ENCODE results near the gene KIF13A. TPM values are rescaled to one million over a fixed set of nuclear protein-coding genes. Genes with fewer than 3 reads are reported as not detected.

Gene KIF13A
- total and polyA plus RNA-seq, 2 donors (not counting 3 experiments of a cell fraction or from before 2014, with no cell fraction given), result 24.9 to 65.8 TPM

DNA sequence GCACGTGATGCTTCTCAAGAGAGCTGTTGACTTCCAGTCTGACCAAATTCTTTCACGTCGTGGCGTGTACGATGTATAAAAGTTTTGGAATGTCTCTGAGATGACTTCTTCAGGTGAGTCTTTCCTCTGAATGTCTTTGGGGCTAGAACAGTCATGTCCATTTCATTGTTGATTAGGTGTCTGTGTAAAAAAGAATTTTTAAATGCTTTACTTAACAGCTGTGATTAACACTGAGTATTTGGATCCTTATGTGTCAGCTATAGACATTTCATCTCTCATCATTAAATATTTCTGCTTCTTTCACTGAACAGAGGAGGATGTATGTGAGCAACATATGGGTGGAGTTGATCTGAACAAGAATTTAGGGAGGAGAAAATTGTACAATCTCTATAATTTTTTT is 29.3 kb upstream of the KIF13A start:
- BruUV-seq (replicated peaks), result no TSS peak
- no peak overlapping the region for H3K27ac ChIP-seq (ENCODE audit: insufficient read depth, low read depth, low read length)
- no peaks in the 10 kb centered on the region for H3K4me1 ChIP-seq (ENCODE audit: control insufficient read depth, extremely low read depth, insufficient read depth, low read length)
- POLR2A ChIA-PET, result no interaction called here
- no peak overlapping the region for H3K4me2 ChIP-seq (ENCODE audit: insufficient read depth, low read length)
- no peak overlapping the region for H3K9ac ChIP-seq (replicated peaks; ENCODE audit: extremely low read depth, insufficient read depth, low read length)
- no peaks in the 10 kb centered on the region for H3K79me2 ChIP-seq (ENCODE audit: control insufficient read depth, insufficient read depth, low read length)
- H3K4me3 ChIP-seq (replicated peaks in 1 of 3; ENCODE audit: insufficient read depth in 1 of 3, low read depth in 1 of 3, low read length in 3 of 3), result no peak overlapping the region
- peaks cover 0 to 9% of the 10 kb centered on the region in 2 experiments for H3K27me3 ChIP-seq (ENCODE audit: control insufficient read depth in 2 of 2, insufficient read depth in 2 of 2, low read length in 2 of 2)
- H3K9me3 ChIP-seq (replicated peaks; ENCODE audit: control insufficient read depth, insufficient read depth, low read length), result no peaks in the 10 kb centered on the region
- no peaks in the 10 kb centered on the region for H3K9me1 ChIP-seq (replicated peaks; ENCODE audit: control insufficient read depth, extremely low read depth, insufficient read depth, low read length)
- dilution Hi-C loops (cut with MboI; ENCODE audit: extremely low pct_ligation_motif_present, low sequenced_read_pairs) (no loop called here), intact Hi-C loops (cut with micrococcal nuclease) (no loop called here)
- no peak for FAIRE-seq
- CTCF ChIA-PET, result no interaction called here
- no peaks in the 10 kb centered on the region for H3K36me3 ChIP-seq (ENCODE audit: control insufficient read depth in 2 of 2, extremely low read depth in 1 of 2, insufficient read depth in 2 of 2, low read length in 2 of 2)
- H2AFZ ChIP-seq (ENCODE audit: low read depth, low read length), result no peak overlapping the region
- DNase-seq (ENCODE audit: low read depth, low spot score), result no peak
- no peak for TF ChIP-seq POLR2A (IDR thresholded peaks at IDR 0.05; ENCODE audit: low read depth, low read length)
- no peak for TF ChIP-seq GATA2 (IDR thresholded peaks at IDR 0.05; ENCODE audit: insufficient read depth, insufficient read length, low read depth, low read length)
- TF ChIP-seq, protein P1, sequence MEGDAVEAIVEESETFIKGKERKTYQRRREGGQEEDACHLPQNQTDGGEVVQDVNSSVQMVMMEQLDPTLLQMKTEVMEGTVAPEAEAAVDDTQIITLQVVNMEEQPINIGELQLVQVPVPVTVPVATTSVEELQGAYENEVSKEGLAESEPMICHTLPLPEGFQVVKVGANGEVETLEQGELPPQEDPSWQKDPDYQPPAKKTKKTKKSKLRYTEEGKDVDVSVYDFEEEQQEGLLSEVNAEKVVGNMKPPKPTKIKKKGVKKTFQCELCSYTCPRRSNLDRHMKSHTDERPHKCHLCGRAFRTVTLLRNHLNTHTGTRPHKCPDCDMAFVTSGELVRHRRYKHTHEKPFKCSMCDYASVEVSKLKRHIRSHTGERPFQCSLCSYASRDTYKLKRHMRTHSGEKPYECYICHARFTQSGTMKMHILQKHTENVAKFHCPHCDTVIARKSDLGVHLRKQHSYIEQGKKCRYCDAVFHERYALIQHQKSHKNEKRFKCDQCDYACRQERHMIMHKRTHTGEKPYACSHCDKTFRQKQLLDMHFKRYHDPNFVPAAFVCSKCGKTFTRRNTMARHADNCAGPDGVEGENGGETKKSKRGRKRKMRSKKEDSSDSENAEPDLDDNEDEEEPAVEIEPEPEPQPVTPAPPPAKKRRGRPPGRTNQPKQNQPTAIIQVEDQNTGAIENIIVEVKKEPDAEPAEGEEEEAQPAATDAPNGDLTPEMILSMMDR (IDR thresholded peaks at IDR 0.05; ENCODE audit: extremely low read depth in 1 of 2, insufficient read depth in 1 of 2, low read depth in 1 of 2, low read length in 2 of 2), result no peak
- TF ChIP-seq, protein P2, sequence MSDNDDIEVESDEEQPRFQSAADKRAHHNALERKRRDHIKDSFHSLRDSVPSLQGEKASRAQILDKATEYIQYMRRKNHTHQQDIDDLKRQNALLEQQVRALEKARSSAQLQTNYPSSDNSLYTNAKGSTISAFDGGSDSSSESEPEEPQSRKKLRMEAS (IDR thresholded peaks at IDR 0.05; ENCODE audit: insufficient read depth, insufficient read length), result no peak
- no peak for TF ChIP-seq FOS (IDR thresholded peaks at IDR 0.05; ENCODE audit: borderline replicate concordance, insufficient read depth, low read length)
- TF ChIP-seq MYC (IDR thresholded peaks at IDR 0.05; ENCODE audit: low read depth, low read length), result no peak
- TF ChIP-seq EZH2 (IDR thresholded peaks at IDR 0.05; ENCODE audit: borderline replicate concordance, low read depth, low read length, severe bottlenecking), result no peak
- no peak for TF ChIP-seq JUN (IDR thresholded peaks at IDR 0.05; ENCODE audit: borderline replicate concordance, insufficient read depth, insufficient read length, low read depth)
- no peak for TF ChIP-seq POLR2AphosphoS5 (IDR thresholded peaks at IDR 0.05; ENCODE audit: insufficient read depth, low read depth, low read length)
- H4K20me1 ChIP-seq (replicated peaks; ENCODE audit: control insufficient read depth, extremely low read depth, insufficient read depth, low read length), result no peaks in the 10 kb centered on the region

Data from endothelial cell of umbilical vein (primary cell).